ENCODE measurements around the gene POLR2C. TPM values are rescaled to one million over a fixed set of nuclear protein-coding genes. Genes with fewer than 3 reads are reported as not detected.

The POLR2C gene
- total RNA-seq, 1 donor from 2014 or later: 37.9 TPM

GRCh38 chr16:57476546-57477410, 14.3 kb downstream of the POLR2C start:
- no peak for ATAC-seq (ENCODE audit: poor library complexity)
- no peak for DNase-seq
- intact Hi-C loops (cut with DNase I): no loop called here

GRCh38 chr16:57477531-57478202, 15.2 kb downstream of the POLR2C start:
- no peak for ATAC-seq (ENCODE audit: poor library complexity)
- no peak for DNase-seq
- intact Hi-C loops (cut with DNase I): no loop called here

GRCh38 chr16:57478396-57479204, 16.1 kb downstream of the POLR2C start:
- DNase-seq (peak; percentile 56), ATAC-seq (ENCODE audit: poor library complexity) (no peak)
- intact Hi-C loops (cut with DNase I): no loop called here

GRCh38 chr16:57479205-57479975, 16.9 kb downstream of the POLR2C start:
- intact Hi-C loops (cut with DNase I): no loop called here
- DNase-seq (peak; percentile 66), ATAC-seq (ENCODE audit: poor library complexity) (peak; percentile 71)

- ATAC-seq (ENCODE audit: poor library complexity) (peak; percentile 76), DNase-seq (peak; percentile 79)
- intact Hi-C loops (cut with DNase I): no loop called here
Measured at GRCh38 chr16:57479976-57480753, 17.7 kb downstream of the POLR2C start.

- DNase-seq: no peak
- ATAC-seq (ENCODE audit: poor library complexity): no peak
- intact Hi-C loops (cut with DNase I): no loop called here
Measured at GRCh38 chr16:57480754-57481230, 18.3 kb downstream of the POLR2C start.

GRCh38 chr16:57481421-57481820, 18.9 kb downstream of the POLR2C start:
- intact Hi-C loops (cut with DNase I): no loop called here
- no peak for DNase-seq
- ATAC-seq (ENCODE audit: poor library complexity): no peak

GRCh38 chr16:57482845-57483545, 20.5 kb downstream of the POLR2C start:
- DNase-seq (no peak), ATAC-seq (ENCODE audit: poor library complexity) (no peak)

GRCh38 chr16:57483725-57484514, 21.4 kb downstream of the POLR2C start:
- intact Hi-C loops (cut with DNase I): no loop called here
- DNase-seq (no peak), ATAC-seq (ENCODE audit: poor library complexity) (no peak)

More at GRCh38 chr16:57482845-57483545, 20.5 kb downstream of the POLR2C start:
- intact Hi-C loops (cut with DNase I): no loop called here

GRCh38 chr16:57484515-57485005, 22.1 kb downstream of the POLR2C start:
- ATAC-seq (ENCODE audit: poor library complexity): no peak
- DNase-seq: no peak
- intact Hi-C loops (cut with DNase I): no loop called here

GRCh38 chr16:57485091-57485915, 22.8 kb downstream of the POLR2C start:
- intact Hi-C loops (cut with DNase I): no loop called here
- ATAC-seq (ENCODE audit: poor library complexity) (no peak), DNase-seq (no peak)

GRCh38 chr16:57485916-57486857, 23.7 kb downstream of the POLR2C start, which contains the start of gene DOK4:
DOK4 (minus strand) TSS chr16:57486493; CDS start chr16:57479507, 6,986 bp downstream.
- DNase-seq: peak; percentile 91
- ATAC-seq (ENCODE audit: poor library complexity): peak; percentile 98
- intact Hi-C loops (cut with DNase I): no loop called here

GRCh38 chr16:57486858-57487834, 24.7 kb downstream of the POLR2C start:
- DNase-seq (no peak), ATAC-seq (ENCODE audit: poor library complexity) (no peak)
- intact Hi-C loops (cut with DNase I): no loop called here
